Panc1 (cell line): ENCODE data around the gene FANK1. TPM values are rescaled to one million over a fixed set of nuclear protein-coding genes. Genes with fewer than 3 reads are reported as not detected.
"Not testable (repeated sequence)": the region's sequence is repeated elsewhere in the genome, so short reads cannot be mapped to it uniquely, and the experiment has no call there.

Source experiments
- ATAC-seq: fragments of 200-7000 bp; cut with Tn5 transposase; 2 replicates; pipeline ENCODE4 v1.9.1; 2020; ENCODE audit warnings: mild to moderate bottlenecking, moderate library complexity
- BruUV-seq: library from RNA; stranded (reverse); fragments of 400-500 nt; replicated peaks from 2 replicates; lab custom pipeline; 2021; lab: Mats Ljungman, UMichigan
- CTCF ChIA-PET: fragments of 300-600 bp; sonication (Branson Sonifier 250); formaldehyde crosslinking; loops from one replicate; lab custom pipeline; 2022; ENCODE audit warnings: antibody characterized with exemption; lab: Charles Lee
- POLR2A ChIA-PET: fragments of 300-600 bp; sonication (Branson Sonifier 250); formaldehyde crosslinking; loops from one replicate; lab custom pipeline; 2022; ENCODE audit warnings: antibody characterized with exemption; lab: Charles Lee
- DNase-seq: peaks from one replicate; pipeline ENCODE4 v3.0.0-alpha.2; 2010; ENCODE audit warnings: low read depth, low spot score
- H3K27ac ChIP-seq: 2 replicates; pipeline ENCODE4 v1.5.1; 2011; ENCODE audit warnings: mild to moderate bottlenecking, low read length, inconsistent platforms
- H3K27me3 ChIP-seq: fragments of 200-500 bp; sonication (Bioruptor generic); 2 replicates; pipeline ENCODE4 v1.6.0; 2014; ENCODE audit warnings: low read length, inconsistent platforms; ENCODE audit not compliant: control insufficient read depth, insufficient read depth
- H3K36me3 ChIP-seq: fragments of 200-500 bp; sonication (Bioruptor generic); 2 replicates; pipeline ENCODE4 v1.5.1; 2014; ENCODE audit warnings: inconsistent platforms, mild to moderate bottlenecking, low read length, moderate library complexity; ENCODE audit not compliant: control insufficient read depth, insufficient read depth
- H3K4me1 ChIP-seq: 2 replicates; pipeline ENCODE4 v1.5.1; 2011; ENCODE audit warnings: inconsistent platforms, mild to moderate bottlenecking, low read length, moderate library complexity; ENCODE audit not compliant: control insufficient read depth, insufficient read depth
- H3K4me3 ChIP-seq, 2 experiments: 2 replicates each; pipeline ENCODE4 v1.5.1; 2011 to 2012; ENCODE audit warnings: low read depth in 2 of 2, low read length in 2 of 2, mild to moderate bottlenecking in 2 of 2, inconsistent platforms in 1 of 2, moderate library complexity in 1 of 2
- H3K9me3 ChIP-seq: fragments of 200-500 bp; sonication (Bioruptor generic); 2 replicates; pipeline ENCODE4 v1.5.1; 2014; ENCODE audit warnings: low read depth, mild to moderate bottlenecking, inconsistent platforms, low read length, moderate library complexity; ENCODE audit not compliant: control insufficient read depth, insufficient read depth
- CTCF ChIP-seq: fragments of 450-650 bp; IDR thresholded peaks from 2 replicates; pipeline ENCODE4 v1.5.1; 2017; ENCODE audit warnings: mild to moderate bottlenecking
- POLR2AphosphoS5 ChIP-seq: IDR thresholded peaks from 2 replicates; pipeline ENCODE4 v1.6.1; 2012; ENCODE audit warnings: mild to moderate bottlenecking, low read depth, low read length, moderate library complexity
- REST ChIP-seq, 2 experiments: IDR thresholded peaks; 2 replicates each; pipeline ENCODE4 v1.6.1; 2011 to 2012; ENCODE audit warnings: low read depth in 2 of 2, control low read depth in 1 of 2, low read length in 1 of 2, mild to moderate bottlenecking in 1 of 2, moderate library complexity in 1 of 2; ENCODE audit not compliant: insufficient read depth in 1 of 2
- SIN3A ChIP-seq: IDR thresholded peaks from 2 replicates; pipeline ENCODE4 v1.6.1; 2012; ENCODE audit warnings: low read depth, mild to moderate bottlenecking, low read length, moderate library complexity, borderline replicate concordance; ENCODE audit not compliant: insufficient read depth
- TCF7L2 ChIP-seq: IDR thresholded peaks from 2 replicates; pipeline ENCODE4 v1.6.1; 2011; ENCODE audit warnings: mild to moderate bottlenecking, low read depth, low read length, inconsistent platforms
- in situ Hi-C: cut with HindIII; loops from 2 replicates; pipeline ENCODE4 v1.10.0; 2016; ENCODE audit warnings: low sequenced_read_pairs, low pct_unique_long_range_greater_than_20kb
- intact Hi-C: fragments of 100-400 bp; cut with micrococcal nuclease; formaldehyde crosslinking; loops from one replicate; pipeline ENCODE4 v1.10.0; 2022; ENCODE audit not compliant: unreplicated experiment
- total RNA-seq: library from RNA; stranded (reverse); gene quantifications from one replicate; pipeline ENCODE4 v1.2.1, GENCODE V29; 2021; ENCODE audit not compliant: unreplicated experiment

Gene FANK1
- total RNA-seq, 1 experiment from 2014 or later: 19.1 TPM

- ChIA-PET CTCF (no interaction called here), POLR2A (no interaction called here)
- no peaks in the 10 kb centered on the region for H3K9me3 ChIP-seq
- no peaks in the 10 kb centered on the region; the same call in 1 of the 2 replicates for H3K4me1 ChIP-seq
- H3K27me3 ChIP-seq: no peaks in the 10 kb centered on the region
- TF ChIP-seq SIN3A (no peak), TCF7L2 (no peak), REST (IDR thresholded peaks at IDR 0.05; ENCODE audit: insufficient read depth in 1 of 2, low read depth in 2 of 2, low read length in 1 of 2) (no peak), CTCF (no peak), POLR2AphosphoS5 (no peak)
- TSS peak; percentile 4 for BruUV-seq
- H3K4me3 ChIP-seq: no peak overlapping the region
- no peaks in the 10 kb centered on the region for H3K36me3 ChIP-seq
- in situ Hi-C loops: no loop called here
- intact Hi-C loops: no loop called here
- ATAC-seq (no peak), DNase-seq (no peak)
- no peak overlapping the region for H3K27ac ChIP-seq
Observed at GRCh38 chr10:125911145-125911544, 14.8 kb downstream of the FANK1 start.

GRCh38 chr10:125911990-125912389 lies 15.6 kb downstream of the FANK1 start:
- intact Hi-C loops (no loop called here), in situ Hi-C loops (no loop called here)
- H3K9me3 ChIP-seq: no peaks in the 10 kb centered on the region
- no peak overlapping the region for H3K4me3 ChIP-seq
- BruUV-seq: no TSS peak
- ChIA-PET CTCF (no interaction called here), POLR2A (no interaction called here)
- ATAC-seq (0 out of 2 replicates have a peak, but pooled peaks have one; percentile 54), DNase-seq (no peak)
- no peaks in the 10 kb centered on the region for H3K36me3 ChIP-seq
- TF ChIP-seq TCF7L2 (no peak), REST (IDR thresholded peaks at IDR 0.05; ENCODE audit: insufficient read depth in 1 of 2, low read depth in 2 of 2, low read length in 1 of 2) (no peak), CTCF (no peak), POLR2AphosphoS5 (no peak), SIN3A (no peak)
- H3K27ac ChIP-seq: no peak overlapping the region
- H3K4me1 ChIP-seq: no peaks in the 10 kb centered on the region
- H3K27me3 ChIP-seq: no peaks in the 10 kb centered on the region

GRCh38 chr10:125913277-125913676 lies 16.9 kb downstream of the FANK1 start:
- H3K36me3 ChIP-seq, H3K27me3 ChIP-seq, H3K4me1 ChIP-seq, in situ Hi-C loops, BruUV-seq, DNase-seq, H3K27ac ChIP-seq, ATAC-seq, POLR2A ChIA-PET, CTCF ChIA-PET, H3K9me3 ChIP-seq, H3K4me3 ChIP-seq, intact Hi-C loops: not testable (repeated sequence)
